Trophoblast cell (in vitro differentiated cells and primary cell): Measurements from ENCODE around the gene ZNF880.
"Not testable (repeated sequence)": the region's sequence is repeated elsewhere in the genome, so short reads cannot be mapped to it uniquely, and the experiment has no call there.

Experiments used
- DNase-seq, 2 donors: peaks; one replicate each; pipeline ENCODE4 v3.0.0-alpha.2; 2016
- H2AFZ ChIP-seq: 2 replicates; pipeline ENCODE4 v1.6.1; 2013; ENCODE audit warnings: low read length, moderate library complexity, mild to moderate bottlenecking; ENCODE audit not compliant: insufficient read depth, poor library complexity
- H2AK5ac ChIP-seq: 2 replicates; pipeline ENCODE4 v1.6.1; 2013; ENCODE audit warnings: mild to moderate bottlenecking, low read length
- H2BK120ac ChIP-seq: 2 replicates; pipeline ENCODE4 v1.6.1; 2013; ENCODE audit warnings: low read length, mild to moderate bottlenecking, moderate library complexity; ENCODE audit not compliant: insufficient read depth, poor library complexity
- H2BK12ac ChIP-seq: 2 replicates; pipeline ENCODE4 v1.6.1; 2013; ENCODE audit warnings: mild to moderate bottlenecking, low read length, moderate library complexity
- H2BK5ac ChIP-seq: 2 replicates; pipeline ENCODE4 v1.6.1; 2013; ENCODE audit warnings: low read length, low read depth, moderate library complexity, mild to moderate bottlenecking; ENCODE audit not compliant: poor library complexity
- H3K14ac ChIP-seq: 2 replicates; pipeline ENCODE4 v1.6.1; 2013; ENCODE audit warnings: mild to moderate bottlenecking, low read length
- H3K18ac ChIP-seq: 2 replicates; pipeline ENCODE4 v1.6.1; 2013; ENCODE audit warnings: mild to moderate bottlenecking, low read length
- H3K23ac ChIP-seq: 2 replicates; pipeline ENCODE4 v1.6.1; 2013; ENCODE audit warnings: low read length
- H3K27ac ChIP-seq: 2 replicates; pipeline ENCODE4 v1.5.1; 2013; ENCODE audit warnings: low read depth, mild to moderate bottlenecking, inconsistent platforms, low read length, moderate library complexity
- H3K27me3 ChIP-seq: 2 replicates; pipeline ENCODE4 v1.6.1; 2013; ENCODE audit warnings: inconsistent platforms, mild to moderate bottlenecking, low read length, moderate library complexity; ENCODE audit not compliant: insufficient read depth
- H3K36me3 ChIP-seq, 2 experiments: 1 replicate in 1 of 2; 2 replicates in 1 of 2; pipeline ENCODE4 v1.6.1; 2013; ENCODE audit warnings: low read length in 2 of 2, mild to moderate bottlenecking in 2 of 2, moderate library complexity in 1 of 2; ENCODE audit not compliant: insufficient read depth in 2 of 2, control insufficient read depth in 1 of 2
- H3K4ac ChIP-seq: 2 replicates; pipeline ENCODE4 v1.6.1; 2013; ENCODE audit warnings: low read depth, mild to moderate bottlenecking, low read length, moderate library complexity
- H3K4me1 ChIP-seq, 2 experiments: 1 replicate in 1 of 2; 2 replicates in 1 of 2; pipeline ENCODE4 v1.6.1; 2013; ENCODE audit warnings: low read length in 2 of 2, mild to moderate bottlenecking in 2 of 2, moderate library complexity in 1 of 2; ENCODE audit not compliant: insufficient read depth in 2 of 2, control insufficient read depth in 1 of 2
- H3K4me2 ChIP-seq: 2 replicates; pipeline ENCODE4 v1.6.1; 2013; ENCODE audit warnings: inconsistent platforms, mild to moderate bottlenecking, low read length, moderate library complexity
- H3K4me3 ChIP-seq: 2 replicates; pipeline ENCODE4 v1.5.1; 2013; ENCODE audit warnings: mild to moderate bottlenecking, low read depth, low read length, inconsistent platforms
- H3K79me1 ChIP-seq: one replicate; pipeline ENCODE4 v1.6.1; 2013; ENCODE audit warnings: low read length
- H3K79me2 ChIP-seq: 2 replicates; pipeline ENCODE4 v1.6.1; 2013; ENCODE audit warnings: low read length, mild to moderate bottlenecking; ENCODE audit not compliant: control insufficient read depth, insufficient read depth, poor library complexity
- H3K9ac ChIP-seq: 2 replicates; pipeline ENCODE4 v1.6.1; 2013; ENCODE audit warnings: mild to moderate bottlenecking, low read length
- H3K9me3 ChIP-seq: 2 replicates; pipeline ENCODE4 v1.6.1; 2013; ENCODE audit warnings: low read depth, mild to moderate bottlenecking, control low read depth, inconsistent platforms, low read length; ENCODE audit not compliant: insufficient read depth
- H4K12ac ChIP-seq: 2 replicates; pipeline ENCODE4 v1.6.1; 2013; ENCODE audit warnings: low read depth, mild to moderate bottlenecking, low read length, moderate library complexity
- H4K8ac ChIP-seq: 2 replicates; pipeline ENCODE4 v1.6.1; 2013; ENCODE audit warnings: low read depth, mild to moderate bottlenecking, low read length, moderate library complexity
- H4K91ac ChIP-seq: one replicate; pipeline ENCODE4 v1.6.1; 2013; ENCODE audit warnings: low read depth, mild to moderate bottlenecking, low read length, moderate library complexity
- WGBS: extraction: QIAGEN DNeasy Blood & Tissue Kit; methylation state at CpG from one replicate; pipeline ENCODE4 v1.1.7; 2013; ENCODE audit warnings: missing lambda C conversion rate; ENCODE audit not compliant: insufficient read length, insufficient coverage; ENCODE audit errors: extremely low coverage; 5-methylcytosine and 5-hydroxymethylcytosine counted together

ZNF880 gene

GRCh38 chr19:52336117-52336790, 33.5 kb upstream of the ZNF880 start, which contains the start of gene ZNF610:
Gene ZNF610, plus strand, starts transcription at chr19:52336243. Its CDS starts 12,930 bp downstream, at chr19:52349173.
- Histone ChIP-seq H3K14ac (peak within 1 kb of the TSS; percentile 89), H3K4me1 (peaks cover 3 to 4% of the 10 kb centered on the region in 2 experiments), H3K9me3 (peaks cover 19% of the 10 kb centered on the region), H3K4ac (peak within 1 kb of the TSS; percentile 64), H4K8ac (peak within 1 kb of the TSS; percentile 95), H3K18ac (peak within 1 kb of the TSS; percentile 82), H3K27ac (no peak within 1 kb of the TSS), H4K12ac (peak within 1 kb of the TSS; percentile 85), H3K79me1 (peaks cover 7% of the 10 kb centered on the region), H3K9ac (peak within 1 kb of the TSS; percentile 81), H4K91ac (peak within 1 kb of the TSS; percentile 88), H3K79me2 (peaks cover 5% of the 10 kb centered on the region), H3K23ac (no peak within 1 kb of the TSS), H2BK12ac (no peak within 1 kb of the TSS), H3K4me2 (peak within 1 kb of the TSS; percentile 95), H3K36me3 (peaks cover 4% of the 10 kb centered on the region in 2 experiments), H2BK120ac (peak within 1 kb of the TSS; percentile 72), H3K4me3 (peak within 1 kb of the TSS; percentile 79), H2BK5ac (peak within 1 kb of the TSS; percentile 14), H2AK5ac (peak within 1 kb of the TSS; percentile 19), H2AFZ (peak within 1 kb of the TSS; percentile 88), H3K27me3 (no peaks in the 10 kb centered on the region)
- no CpG with 5 or more reads among the region's 55 CpGs for WGBS
- peak; percentile 82 to 88 for DNase-seq

- Histone ChIP-seq H2AFZ (peak overlapping the region; percentile 88), H4K12ac (peak overlapping the region; percentile 85), H3K4me3 (peak overlapping the region; percentile 79), H4K91ac (peak overlapping the region; percentile 88), H3K4me2 (peak overlapping the region; percentile 95), H2AK5ac (peak overlapping the region; percentile 19), H2BK5ac (no peak overlapping the region), H3K27me3 (no peaks in the 10 kb centered on the region), H3K18ac (peak overlapping the region; percentile 82), H2BK120ac (peak overlapping the region; percentile 72), H3K4me1 (peaks cover 3 to 4% of the 10 kb centered on the region in 2 experiments), H3K36me3 (peaks cover 2 to 4% of the 10 kb centered on the region in 2 experiments), H3K23ac (no peak overlapping the region), H4K8ac (peak overlapping the region; percentile 95), H3K14ac (peak overlapping the region; percentile 89), H3K27ac (no peak overlapping the region), H2BK12ac (no peak overlapping the region), H3K79me2 (peaks cover 5% of the 10 kb centered on the region), H3K9ac (peak overlapping the region; percentile 81), H3K4ac (peak overlapping the region; percentile 64), H3K79me1 (peaks cover 7% of the 10 kb centered on the region), H3K9me3 (peaks cover 13% of the 10 kb centered on the region)
- WGBS, result no CpG with 5 or more reads among the region's 9 CpGs
- DNase-seq, result no peak
Observed at GRCh38 chr19:52336791-52337381, 32.8 kb upstream of the ZNF880 start.

- H3K4me3 ChIP-seq, H3K27ac ChIP-seq, H2BK5ac ChIP-seq, H3K79me2 ChIP-seq, H3K9ac ChIP-seq, H3K14ac ChIP-seq, H3K4me1 ChIP-seq, H3K27me3 ChIP-seq, H2BK12ac ChIP-seq, H3K79me1 ChIP-seq, H4K8ac ChIP-seq, H3K4ac ChIP-seq, H3K18ac ChIP-seq, H3K36me3 ChIP-seq, H4K91ac ChIP-seq, H2AFZ ChIP-seq, H4K12ac ChIP-seq, H3K23ac ChIP-seq, H2AK5ac ChIP-seq, H3K4me2 ChIP-seq, H2BK120ac ChIP-seq: not testable (repeated sequence)
- peaks cover 11% of the 10 kb centered on the region for H3K9me3 ChIP-seq
- no CpG with 5 or more reads among the region's 3 CpGs for WGBS
- peak; percentile 46 to 64 for DNase-seq
Observed at GRCh38 chr19:52339022-52339421, 30.7 kb upstream of the ZNF880 start.

GRCh38 chr19:52343548-52343947, 26.2 kb upstream of the ZNF880 start:
- H3K79me2 ChIP-seq, result no peaks in the 10 kb centered on the region
- no peaks in the 10 kb centered on the region for H3K4me1 ChIP-seq
- H3K4me2 ChIP-seq, result no peak overlapping the region
- no peak overlapping the region for H4K91ac ChIP-seq
- no peaks in the 10 kb centered on the region for H3K79me1 ChIP-seq
- no peak overlapping the region for H3K4ac ChIP-seq
- no peak overlapping the region for H4K12ac ChIP-seq
- peak; percentile 38 to 63 for DNase-seq
- no peak overlapping the region for H3K9ac ChIP-seq
- H2BK5ac ChIP-seq, result no peak overlapping the region
- no peak overlapping the region for H3K23ac ChIP-seq
- H2BK120ac ChIP-seq, result no peak overlapping the region
- H2BK12ac ChIP-seq, result no peak overlapping the region
- no peak overlapping the region for H3K4me3 ChIP-seq
- no peak overlapping the region for H3K18ac ChIP-seq
- no peak overlapping the region for H3K27ac ChIP-seq
- H2AK5ac ChIP-seq, result no peak overlapping the region
- H3K14ac ChIP-seq, result no peak overlapping the region
- H2AFZ ChIP-seq, result no peak overlapping the region
- H3K9me3 ChIP-seq, result peaks cover 3% of the 10 kb centered on the region
- no peaks in the 10 kb centered on the region for H3K27me3 ChIP-seq
- whole genome bisulfite sequencing, result no CpG with 5 or more reads among the region's 8 CpGs
- H4K8ac ChIP-seq, result no peak overlapping the region
- peaks cover under 1 to 3% of the 10 kb centered on the region in 2 experiments for H3K36me3 ChIP-seq
